ENCODE data around the gene MC1R. TPM values are rescaled to one million over a fixed set of nuclear protein-coding genes. Genes with fewer than 3 reads are reported as not detected.

Gene MC1R
- total RNA-seq, 1 experiment from 2014 or later = 3.8 TPM

- Mint-ChIP-seq H3K4me1 (no peaks in the 10 kb centered on the region), H3K27ac (peak overlapping the region; percentile 44; the same call in 1 of the 2 replicates), H3K36me3 (peaks cover 58% of the 10 kb centered on the region), H3K4me3 (no peak overlapping the region), H3K9me3 (no peaks in the 10 kb centered on the region), H3K27me3 (ENCODE audit: low read depth) (no peaks in the 10 kb centered on the region)
- no peak for ATAC-seq
- POLR2A ChIA-PET = no interaction called here
- no peak for TF ChIP-seq GABPB1 (CRISPR knock-in tag; IDR thresholded peaks at IDR 0.05)
- TF ChIP-seq RELA (CRISPR knock-in tag; IDR thresholded peaks at IDR 0.05; ENCODE audit: borderline replicate concordance) = no peak
- no peak for TF ChIP-seq ATF1 (CRISPR knock-in tag; IDR thresholded peaks at IDR 0.05)
- no peak for TF ChIP-seq IRF2 (CRISPR knock-in tag; IDR thresholded peaks at IDR 0.05; ENCODE audit: borderline replicate concordance, low read depth)
- TF ChIP-seq MLX (CRISPR knock-in tag; IDR thresholded peaks at IDR 0.05) = no peak
- no peak for TF ChIP-seq AFF4 (CRISPR knock-in tag; IDR thresholded peaks at IDR 0.05; ENCODE audit: borderline replicate concordance)
- TF ChIP-seq NR1H2 (CRISPR knock-in tag; IDR thresholded peaks at IDR 0.05) = no peak
- TF ChIP-seq ZSCAN18 (CRISPR knock-in tag; IDR thresholded peaks at IDR 0.05) = no peak
- no peak for TF ChIP-seq GTF2I (CRISPR knock-in tag; conservative IDR thresholded peaks at IDR 0.05)
- no peak for TF ChIP-seq PRRX2 (CRISPR knock-in tag; IDR thresholded peaks at IDR 0.05)
- no peak for TF ChIP-seq IRF1 (CRISPR knock-in tag; IDR thresholded peaks at IDR 0.05)
- no peak for TF ChIP-seq NFATC4 (CRISPR knock-in tag; IDR thresholded peaks at IDR 0.05)
- no peak for TF ChIP-seq FOXP4 (CRISPR knock-in tag; IDR thresholded peaks at IDR 0.05)
- TF ChIP-seq OVOL2 (CRISPR knock-in tag; IDR thresholded peaks at IDR 0.05; ENCODE audit: borderline replicate concordance) = no peak
- TF ChIP-seq ESRRA (CRISPR knock-in tag; IDR thresholded peaks at IDR 0.05; ENCODE audit: borderline replicate concordance) = no peak
- no peak for TF ChIP-seq TEAD4 (CRISPR knock-in tag; IDR thresholded peaks at IDR 0.05)
- no peak for TF ChIP-seq FOXK1 (CRISPR knock-in tag; IDR thresholded peaks at IDR 0.05)
- TF ChIP-seq HMGA2 (CRISPR knock-in tag; IDR thresholded peaks at IDR 0.05) = no peak
- TF ChIP-seq ERG (CRISPR knock-in tag; IDR thresholded peaks at IDR 0.05) = no peak
- no peak for TF ChIP-seq SOX15 (CRISPR knock-in tag; IDR thresholded peaks at IDR 0.05)
- no peak for DNase-seq (ENCODE audit: low spot score)
- CTCF ChIA-PET = no interaction called here
These were observed 34.6 kb upstream of the MC1R start for GRCh38 chr16:89884041-89884421.

Data from WTC11 (cell line).